ENCODE data around the gene UQCRQ.

Gene UQCRQ

DNA sequence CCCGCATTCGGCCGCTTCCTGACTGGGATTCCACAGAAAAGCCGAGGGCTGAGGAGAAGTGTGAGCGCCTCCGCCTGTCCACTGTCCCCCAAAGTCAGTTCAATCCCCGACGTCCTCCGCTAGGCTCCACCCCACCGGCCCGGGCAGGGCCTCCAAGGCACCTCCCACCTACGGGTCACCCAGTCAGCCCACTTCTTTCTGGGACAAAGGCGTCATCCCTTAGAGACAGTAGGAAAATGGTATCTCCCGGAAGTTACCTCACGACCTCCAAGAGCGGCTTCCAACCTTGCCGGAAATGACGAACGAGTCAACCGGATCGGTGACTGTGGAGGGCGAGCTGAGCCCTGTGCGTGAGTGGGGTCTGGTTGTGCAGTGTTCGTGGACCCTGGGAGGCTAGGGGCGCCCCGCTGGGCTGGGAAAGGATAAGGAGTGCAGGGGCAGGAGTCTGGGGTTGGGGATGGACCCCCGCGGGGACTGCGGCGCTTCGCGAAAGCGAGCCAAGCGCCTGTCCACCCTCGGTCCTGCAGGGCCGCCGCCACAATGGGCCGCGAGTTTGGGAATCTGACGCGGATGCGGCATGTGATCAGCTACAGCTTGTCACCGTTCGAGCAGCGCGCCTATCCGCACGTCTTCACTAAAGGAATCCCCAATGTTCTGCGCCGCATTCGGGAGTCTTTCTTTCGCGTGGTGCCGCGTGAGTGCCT is at the start of gene UQCRQ, which contains the start of gene GDF9:
UQCRQ (plus strand) TSS at position 301 of the 704 bp plus-strand sequence; CDS start at position 541, 240 bp downstream.
GDF9 (minus strand) TSS at position 128 of the 704 bp plus-strand sequence. CDS start 1,936 bp downstream, outside the sequence.
- DNase-seq (ENCODE audit: low read depth): peak; percentile 100

DNA sequence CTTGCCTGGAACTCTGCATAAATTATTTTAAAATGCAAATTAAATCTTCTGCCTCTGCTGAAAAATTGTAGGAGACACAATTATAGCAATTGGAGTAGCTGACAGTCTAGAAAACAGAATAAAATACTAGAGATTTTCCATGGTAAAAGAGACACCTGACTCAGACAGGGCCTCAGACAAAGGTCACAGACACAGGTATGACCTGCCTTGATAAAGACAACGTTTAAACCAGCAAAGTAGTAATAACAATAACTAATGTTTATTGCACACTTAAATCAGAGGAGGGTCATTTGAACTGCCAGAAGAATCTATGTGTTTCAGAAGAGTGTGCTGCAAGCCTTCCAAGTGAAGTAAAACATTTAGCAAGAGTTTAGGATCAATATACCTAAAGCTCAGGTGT is 49.4 kb upstream of the UQCRQ start:
- DNase-seq (ENCODE audit: low read depth): no peak

GRCh38 chr5:132819468-132819867 is 47.0 kb upstream of the UQCRQ start:
- DNase-seq (ENCODE audit: low read depth): no peak

GRCh38 chr5:132820162-132820754 is 46.2 kb upstream of the UQCRQ start:
- peak; percentile 93 for DNase-seq (ENCODE audit: low read depth)

GRCh38 chr5:132821350-132821749 is 45.1 kb upstream of the UQCRQ start:
- no peak for DNase-seq (ENCODE audit: low read depth)

DNA sequence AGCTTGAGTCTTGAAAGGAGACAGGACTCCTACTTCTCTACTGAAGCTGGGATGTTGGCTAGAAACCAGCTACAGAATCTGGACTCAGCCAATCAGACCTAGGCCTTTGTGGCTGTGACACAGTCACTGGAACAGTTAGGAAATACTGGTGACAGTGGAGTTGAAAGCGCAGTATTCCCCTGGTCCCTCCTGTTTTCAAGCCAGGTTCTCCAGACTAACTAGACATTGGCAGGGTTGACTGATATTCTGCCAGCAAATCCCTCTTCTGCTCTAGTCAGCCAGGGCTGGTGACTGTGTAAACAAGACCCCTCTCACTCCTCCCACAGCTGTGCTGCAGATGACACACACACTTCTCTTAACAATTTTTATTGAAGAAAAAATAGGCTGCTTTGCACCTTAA is 44.7 kb upstream of the UQCRQ start:
- DNase-seq (ENCODE audit: low read depth): peak; percentile 46

GRCh38 chr5:132822650-132823480 is 43.6 kb upstream of the UQCRQ start:
- no peak for DNase-seq (ENCODE audit: low read depth)

- DNase-seq (ENCODE audit: low read depth): no peak
Observed at GRCh38 chr5:132823481-132824050, 42.9 kb upstream of the UQCRQ start.

GRCh38 chr5:132824426-132824825 is 42.0 kb upstream of the UQCRQ start:
- DNase-seq (ENCODE audit: low read depth): no peak

GRCh38 chr5:132825033-132825833 is 41.2 kb upstream of the UQCRQ start:
- no peak for DNase-seq (ENCODE audit: low read depth)

GRCh38 chr5:132825834-132826391 is 40.5 kb upstream of the UQCRQ start:
- DNase-seq (ENCODE audit: low read depth): no peak

DNA sequence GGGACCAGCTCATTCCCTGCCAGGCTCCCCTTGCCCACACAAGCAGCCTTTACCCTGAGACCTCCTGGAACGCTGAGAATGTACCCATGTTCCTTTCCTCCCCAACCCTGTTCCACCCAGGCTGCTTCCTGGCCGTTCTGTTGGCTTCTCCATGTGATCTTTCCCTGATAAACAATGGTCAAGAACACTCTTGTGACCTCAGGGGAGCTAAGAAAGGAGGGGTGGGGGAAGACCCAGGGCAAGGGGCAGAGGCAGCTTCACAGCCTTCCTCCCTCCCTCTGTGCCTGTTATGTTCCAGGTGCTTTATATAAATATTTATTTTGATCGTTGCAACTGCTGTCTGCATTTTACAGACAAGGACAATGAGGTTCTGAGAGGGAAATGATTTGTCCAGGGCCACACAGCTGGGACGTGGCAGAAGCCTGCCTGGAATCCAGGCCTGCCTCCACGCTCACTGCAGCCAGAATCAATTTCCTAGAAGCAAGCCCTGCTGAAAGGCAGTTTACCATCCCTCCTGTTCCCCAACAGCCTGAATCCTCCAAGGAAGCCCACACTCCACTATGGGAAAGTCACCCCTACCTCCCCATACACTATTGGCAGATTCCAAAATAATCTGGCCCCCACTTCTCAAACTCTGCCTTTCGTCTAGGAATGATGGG is 39.9 kb upstream of the UQCRQ start:
- DNase-seq (ENCODE audit: low read depth): no peak

GRCh38 chr5:132827943-132828673 is 38.3 kb upstream of the UQCRQ start:
- no peak for DNase-seq (ENCODE audit: low read depth)

DNA sequence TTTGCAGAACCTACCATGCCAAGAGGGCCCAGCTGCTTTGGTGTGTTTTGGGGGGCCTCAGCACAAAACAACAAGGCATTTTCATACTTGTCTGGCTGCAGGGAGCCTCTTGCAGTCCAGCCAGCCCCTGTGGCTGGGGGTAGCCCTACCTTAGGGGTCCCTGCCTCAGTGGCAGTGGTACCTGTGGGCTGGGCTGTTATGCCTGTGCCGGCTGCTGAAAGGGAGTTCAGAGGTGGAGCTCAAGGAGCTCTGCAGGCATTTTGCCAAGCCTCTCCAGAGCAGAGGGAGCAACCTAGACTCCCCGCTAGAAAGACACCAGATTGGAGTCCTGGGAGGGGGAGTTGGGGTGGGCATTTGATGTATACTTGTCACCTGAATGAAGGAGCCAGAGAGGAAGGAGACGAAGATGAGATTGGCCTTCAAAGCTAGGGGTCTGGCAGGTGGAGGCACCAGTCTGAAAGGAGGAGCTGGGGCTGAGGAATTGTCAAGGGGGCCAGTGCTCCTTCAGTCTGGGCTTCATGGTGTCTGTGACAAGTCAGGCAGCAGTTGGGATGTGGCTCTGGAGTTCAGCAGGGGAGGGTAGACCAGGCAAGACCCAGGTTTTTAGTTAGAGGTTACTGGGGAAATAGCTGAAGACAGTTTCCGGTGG is 37.5 kb upstream of the UQCRQ start:
- DNase-seq (ENCODE audit: low read depth): no peak

- peak; percentile 83 for DNase-seq (ENCODE audit: low read depth)
Observed at GRCh38 chr5:132829742-132830435, 36.6 kb upstream of the UQCRQ start.

DNA sequence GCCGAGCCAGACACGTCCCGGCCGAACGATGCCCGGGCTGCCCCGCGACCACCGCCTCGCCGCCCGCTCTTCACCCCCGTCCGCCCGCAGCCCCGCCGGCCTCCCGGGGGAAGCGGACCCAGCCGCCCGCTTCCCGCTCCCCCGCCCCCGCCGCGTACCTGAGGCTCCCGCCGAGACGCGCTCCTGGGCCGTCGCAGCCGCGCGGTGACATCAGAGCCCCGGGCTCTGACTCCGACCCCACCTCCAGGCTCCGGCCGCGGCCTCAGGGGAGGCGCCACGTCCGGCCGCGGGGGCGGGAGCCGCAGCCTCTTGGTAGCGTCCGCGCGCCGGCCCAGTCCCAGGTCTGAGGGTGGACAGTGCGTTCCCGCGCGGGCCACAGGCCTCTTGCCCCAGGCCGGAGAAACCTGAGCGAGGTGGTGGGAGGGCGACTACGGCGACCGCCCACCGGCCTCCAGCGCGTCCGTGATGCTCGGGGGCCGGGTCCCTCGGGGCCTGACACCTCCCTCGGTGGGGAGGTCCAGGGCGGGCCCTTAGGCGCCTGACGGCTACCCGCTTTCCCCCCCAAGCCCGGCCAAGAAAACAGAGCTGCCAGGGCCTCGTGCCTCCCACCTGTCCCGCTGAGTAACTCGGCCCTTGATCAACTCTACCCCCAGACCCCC is 35.9 kb upstream of the UQCRQ start, which contains the start of gene SHROOM1:
SHROOM1 (minus strand) TSS at position 212 of the 659 bp plus-strand sequence. CDS start 4,507 bp downstream, outside the sequence.
- peak; percentile 84 for DNase-seq (ENCODE audit: low read depth)

- no peak for DNase-seq (ENCODE audit: low read depth)
Observed at GRCh38 chr5:132831095-132831860, 35.2 kb upstream of the UQCRQ start.

All from ELR (cell line).